GM18502 (cell line): ENCODE data around the gene TTC23L.
A peak's percentile ranks its signal among the peaks of the same experiment; 100 is the strongest.
"Not testable (repeated sequence)": the region's sequence is repeated elsewhere in the genome, so short reads cannot be mapped to it uniquely, and the experiment has no call there.

Experiments
- ATAC-seq: cut with Tn5 transposase; IDR thresholded peaks from one replicate; pipeline ENCODE4 v1.9.1; 2021; ENCODE audit warnings: mild to moderate bottlenecking; ENCODE audit not compliant: unreplicated experiment, poor library complexity

TTC23L gene

GRCh38 chr5:34915139-34915855 lies 76.3 kb downstream of the TTC23L start, which contains the start of the genes BRIX1 and RAD1:
BRIX1 (plus strand) TSS chr5:34915711; CDS start chr5:34915739, 28 bp downstream.
RAD1 (minus strand) TSS chr5:34915504; CDS start chr5:34914892, 612 bp downstream.
- peak; percentile 98 for ATAC-seq

- peak; percentile 17 for ATAC-seq
These were observed 76.9 kb downstream of the TTC23L start for GRCh38 chr5:34915856-34916192.

- no peak for ATAC-seq
These were observed 77.6 kb downstream of the TTC23L start for GRCh38 chr5:34916518-34916917.

- ATAC-seq, result no peak
These were observed 79.1 kb downstream of the TTC23L start for GRCh38 chr5:34918025-34918424.

GRCh38 chr5:34919077-34919476 lies 80.1 kb downstream of the TTC23L start:
- no peak for ATAC-seq

GRCh38 chr5:34923256-34923655 lies 84.3 kb downstream of the TTC23L start:
- not testable (repeated sequence) for ATAC-seq

- peak; percentile 63 for ATAC-seq
These were observed 84.9 kb downstream of the TTC23L start for GRCh38 chr5:34923694-34924461.

GRCh38 chr5:34924462-34924765 lies 85.5 kb downstream of the TTC23L start:
- ATAC-seq, result no peak

GRCh38 chr5:34926318-34926888 lies 87.4 kb downstream of the TTC23L start:
- ATAC-seq, result no peak

GRCh38 chr5:34927785-34928184 lies 88.8 kb downstream of the TTC23L start:
- ATAC-seq, result no peak

- no peak for ATAC-seq
These were observed 89.3 kb downstream of the TTC23L start for GRCh38 chr5:34928267-34928666.

GRCh38 chr5:34929134-34929719 lies 90.3 kb downstream of the TTC23L start, which contains the start of gene DNAJC21:
DNAJC21 (plus strand) TSS chr5:34929559; CDS start chr5:34929820, 261 bp downstream.
- ATAC-seq, result peak; percentile 91

- ATAC-seq, result peak; percentile 81
These were observed 90.9 kb downstream of the TTC23L start for GRCh38 chr5:34929720-34930461.

- ATAC-seq, result no peak
These were observed 91.5 kb downstream of the TTC23L start for GRCh38 chr5:34930462-34930844.

GRCh38 chr5:34930870-34931269 lies 91.9 kb downstream of the TTC23L start:
- ATAC-seq, result no peak

- ATAC-seq, result no peak
These were observed 94.0 kb downstream of the TTC23L start for GRCh38 chr5:34932947-34933346.

GRCh38 chr5:34941936-34942335 lies 103.0 kb downstream of the TTC23L start:
- no peak for ATAC-seq

GRCh38 chr5:34944044-34944443 lies 105.1 kb downstream of the TTC23L start:
- no peak for ATAC-seq

GRCh38 chr5:34944460-34945047 lies 105.6 kb downstream of the TTC23L start:
- no peak for ATAC-seq
